ENCODE measurements around the gene ID1.
"Not testable (repeated sequence)": the region's sequence is repeated elsewhere in the genome, so short reads cannot be mapped to it uniquely, and the experiment has no call there.

The ID1 gene

DNA sequence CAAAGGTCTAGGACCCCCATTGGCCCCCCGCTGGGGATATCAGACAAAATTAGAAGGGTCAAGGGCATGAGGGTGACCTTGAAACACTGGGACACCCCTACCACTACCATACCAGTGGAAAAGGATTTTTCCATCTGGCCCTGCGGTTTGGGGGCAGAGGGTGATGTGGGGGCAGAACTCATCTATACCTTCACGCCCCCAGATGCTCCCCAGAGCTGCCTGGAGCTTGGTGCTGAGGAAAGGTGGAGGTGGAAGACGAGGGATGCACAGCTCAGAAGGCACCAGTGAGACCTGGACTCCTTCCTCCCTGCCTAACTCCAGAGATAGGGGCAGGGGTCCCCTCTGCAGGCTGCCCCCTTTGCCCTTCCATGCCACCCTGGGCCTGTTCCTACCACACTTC, 33.7 kb downstream of the ID1 start:
- DNase-seq = no peak

- DNase-seq = no peak
Observed at GRCh38 chr20:31640259-31640658, 35.2 kb downstream of the ID1 start.

DNA sequence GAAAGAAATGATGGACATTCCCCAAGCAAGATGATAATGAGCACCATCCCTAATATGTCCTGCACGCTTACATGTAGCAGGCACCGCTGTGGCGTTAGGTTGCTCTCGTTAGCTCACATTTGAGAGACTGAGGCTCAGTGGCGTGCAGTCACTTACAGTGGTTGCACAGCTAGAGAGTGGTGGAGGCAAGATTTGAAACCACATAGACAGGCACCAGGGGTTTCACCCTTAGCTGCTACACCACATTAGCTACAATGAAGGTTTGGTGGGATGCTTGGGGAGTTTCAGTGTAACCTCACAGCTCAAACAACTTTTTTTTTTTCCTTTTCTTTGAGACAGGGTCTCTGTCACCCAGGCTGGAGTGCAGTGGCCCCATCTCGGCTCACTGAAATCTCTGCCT, 36.3 kb downstream of the ID1 start:
- no peak for DNase-seq

- no peak for DNase-seq
Observed at GRCh38 chr20:31642837-31643236, 37.7 kb downstream of the ID1 start.

GRCh38 chr20:31643522-31643921, 38.4 kb downstream of the ID1 start:
- DNase-seq = no peak

GRCh38 chr20:31644701-31645100, 39.6 kb downstream of the ID1 start:
- DNase-seq = no peak

- not testable (repeated sequence) for DNase-seq
Observed at GRCh38 chr20:31648104-31648503, 43.0 kb downstream of the ID1 start.

DNA sequence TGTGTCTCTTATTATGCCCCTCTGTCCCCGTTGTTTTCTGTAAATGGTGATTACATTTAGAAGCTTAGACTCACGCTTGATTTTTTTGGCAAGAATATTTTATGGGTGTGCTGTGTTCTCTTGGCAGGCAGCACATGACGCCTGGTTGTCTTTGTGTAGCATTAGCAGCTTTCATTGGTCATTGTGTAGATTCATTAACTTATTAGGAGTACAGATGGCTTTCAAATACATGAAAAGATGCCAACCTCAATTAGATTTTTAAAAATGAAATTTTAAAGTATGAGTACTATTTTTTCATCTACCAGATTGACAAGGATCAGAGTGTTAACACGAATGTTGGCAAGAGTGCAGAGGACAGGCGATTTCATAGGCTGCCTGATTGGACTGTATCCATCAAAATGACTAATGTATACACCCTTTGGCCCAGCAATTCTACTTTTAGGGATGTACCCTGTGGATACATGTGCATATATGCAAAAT, 47.9 kb downstream of the ID1 start:
- DNase-seq = peak; percentile 43

GRCh38 chr20:31653561-31653960, 48.5 kb downstream of the ID1 start:
- DNase-seq = no peak

- no peak for DNase-seq
Observed at GRCh38 chr20:31654534-31654933, 49.4 kb downstream of the ID1 start.
